HG03175 (cell line): Measurements from ENCODE around the gene MTCL3.

Experiments
- ATAC-seq: cut with Tn5 transposase; IDR thresholded peaks from one replicate; pipeline ENCODE4 v1.9.1; 2021; ENCODE audit warnings: mild to moderate bottlenecking, moderate library complexity; ENCODE audit not compliant: unreplicated experiment

Gene MTCL3

GRCh38 chr6:127518710-127519468 lies at the start of gene MTCL3:
Gene MTCL3, minus strand, starts transcription at chr6:127519335.
- no peak for ATAC-seq

GRCh38 chr6:127567476-127567875 lies 48.3 kb upstream of the MTCL3 start:
- no peak for ATAC-seq

- ATAC-seq = no peak
Observed at GRCh38 chr6:127566651-127567050, 47.5 kb upstream of the MTCL3 start.

GRCh38 chr6:127566119-127566518 lies 47.0 kb upstream of the MTCL3 start:
- ATAC-seq = no peak

- no peak for ATAC-seq
Observed at GRCh38 chr6:127564761-127565160, 45.6 kb upstream of the MTCL3 start.

GRCh38 chr6:127561660-127562059 lies 42.5 kb upstream of the MTCL3 start:
- ATAC-seq = no peak

- ATAC-seq = peak; percentile 52
Observed at GRCh38 chr6:127554435-127555006, 35.4 kb upstream of the MTCL3 start.

- ATAC-seq = no peak
Observed at GRCh38 chr6:127550403-127550802, 31.3 kb upstream of the MTCL3 start.

- no peak for ATAC-seq
Observed at GRCh38 chr6:127547904-127548649, 28.9 kb upstream of the MTCL3 start.

GRCh38 chr6:127547215-127547614 lies 28.1 kb upstream of the MTCL3 start:
- ATAC-seq = peak; percentile 51

- peak; percentile 58 for ATAC-seq
Observed at GRCh38 chr6:127539272-127539671, 20.1 kb upstream of the MTCL3 start.

GRCh38 chr6:127538750-127539264 lies 19.7 kb upstream of the MTCL3 start:
- peak; percentile 18 for ATAC-seq

- ATAC-seq = no peak
Observed at GRCh38 chr6:127533736-127534135, 14.6 kb upstream of the MTCL3 start.

GRCh38 chr6:127533011-127533410 lies 13.9 kb upstream of the MTCL3 start:
- no peak for ATAC-seq

GRCh38 chr6:127522714-127523113 lies 3.6 kb upstream of the MTCL3 start:
- ATAC-seq = no peak

- ATAC-seq = no peak
Observed at GRCh38 chr6:127520066-127520465, 931 bp upstream of the MTCL3 start.

- ATAC-seq = no peak
Observed at GRCh38 chr6:127519469-127519785, 292 bp upstream of the MTCL3 start.

GRCh38 chr6:127518191-127518709 lies 885 bp downstream of the MTCL3 start:
- no peak for ATAC-seq

GRCh38 chr6:127517693-127518092 lies 1.4 kb downstream of the MTCL3 start:
- no peak for ATAC-seq

GRCh38 chr6:127516662-127517273 lies 2.4 kb downstream of the MTCL3 start:
- peak; percentile 65 for ATAC-seq
